Measurements from ENCODE around the gene CMTM3.

DNA sequence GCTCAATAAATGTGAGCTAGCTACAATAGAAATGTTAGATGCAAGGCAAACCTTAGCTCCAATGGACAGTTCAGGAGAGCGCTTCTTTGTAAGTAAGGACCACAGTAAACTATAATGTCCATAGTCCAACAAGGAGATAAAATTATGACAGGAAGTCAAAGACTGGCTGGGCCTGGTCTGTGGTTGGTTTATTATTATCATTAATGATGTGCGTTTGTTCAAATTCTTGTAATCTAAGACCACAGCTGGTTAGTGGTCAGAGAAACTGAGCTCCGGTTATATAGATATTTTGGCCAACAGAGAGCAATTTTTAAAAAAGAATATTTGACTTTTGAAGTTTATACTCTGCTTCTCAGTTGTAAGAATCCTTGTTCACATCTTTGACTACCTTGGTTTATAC is 30.0 kb upstream of the CMTM3 start:
- TF ChIP-seq, protein P1, sequence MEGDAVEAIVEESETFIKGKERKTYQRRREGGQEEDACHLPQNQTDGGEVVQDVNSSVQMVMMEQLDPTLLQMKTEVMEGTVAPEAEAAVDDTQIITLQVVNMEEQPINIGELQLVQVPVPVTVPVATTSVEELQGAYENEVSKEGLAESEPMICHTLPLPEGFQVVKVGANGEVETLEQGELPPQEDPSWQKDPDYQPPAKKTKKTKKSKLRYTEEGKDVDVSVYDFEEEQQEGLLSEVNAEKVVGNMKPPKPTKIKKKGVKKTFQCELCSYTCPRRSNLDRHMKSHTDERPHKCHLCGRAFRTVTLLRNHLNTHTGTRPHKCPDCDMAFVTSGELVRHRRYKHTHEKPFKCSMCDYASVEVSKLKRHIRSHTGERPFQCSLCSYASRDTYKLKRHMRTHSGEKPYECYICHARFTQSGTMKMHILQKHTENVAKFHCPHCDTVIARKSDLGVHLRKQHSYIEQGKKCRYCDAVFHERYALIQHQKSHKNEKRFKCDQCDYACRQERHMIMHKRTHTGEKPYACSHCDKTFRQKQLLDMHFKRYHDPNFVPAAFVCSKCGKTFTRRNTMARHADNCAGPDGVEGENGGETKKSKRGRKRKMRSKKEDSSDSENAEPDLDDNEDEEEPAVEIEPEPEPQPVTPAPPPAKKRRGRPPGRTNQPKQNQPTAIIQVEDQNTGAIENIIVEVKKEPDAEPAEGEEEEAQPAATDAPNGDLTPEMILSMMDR (IDR thresholded peaks at IDR 0.05) = no peak
- TF ChIP-seq POLR2A (IDR thresholded peaks at IDR 0.05) = no peak
